ENCODE measurements around the gene HIF3A.

HIF3A gene

DNA sequence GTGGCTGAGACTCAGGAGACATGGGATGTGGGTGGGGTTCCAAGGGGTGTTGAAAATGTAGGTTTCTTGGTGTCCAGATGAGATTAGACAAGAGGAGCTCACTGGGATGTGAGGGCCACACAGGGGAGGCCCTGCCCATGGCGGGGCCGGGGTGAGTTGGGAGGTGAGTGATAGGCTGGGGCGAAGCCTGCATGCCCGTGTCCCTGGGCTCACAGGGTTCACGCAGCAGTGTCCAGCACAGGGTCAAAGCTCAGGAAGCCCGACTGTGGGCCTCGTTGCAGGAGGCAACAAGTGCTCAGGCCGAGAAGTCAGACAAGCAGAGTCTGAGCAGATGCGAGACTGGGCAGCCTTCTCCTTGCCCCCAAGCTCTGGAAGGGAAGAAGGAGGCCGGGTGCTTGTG lies 89.3 kb downstream of the HIF3A start:
- no peak for DNase-seq

- DNase-seq = no peak
Observed at GRCh38 chr19:46386996-46387712, 90.3 kb downstream of the HIF3A start.

DNA sequence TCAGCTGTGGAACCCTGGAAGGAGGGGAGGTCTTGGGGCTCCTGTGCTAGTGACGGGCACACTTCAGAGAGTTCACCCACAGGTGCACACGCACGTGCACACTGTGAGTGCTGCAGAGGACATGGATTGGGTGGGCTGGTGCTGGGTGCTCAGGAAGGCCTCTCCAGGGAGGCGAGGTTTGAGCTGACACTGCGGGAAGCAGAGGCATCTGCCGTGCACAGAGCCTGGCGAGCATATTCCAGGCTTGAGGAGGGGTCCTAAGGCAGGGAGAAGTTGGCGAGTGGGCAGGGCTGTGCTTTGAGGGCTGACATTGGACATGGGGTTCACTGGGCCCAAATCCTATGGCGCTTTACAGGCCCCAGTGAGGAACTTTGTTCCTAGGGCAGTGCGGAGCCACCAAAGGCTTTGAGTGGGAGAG lies 90.9 kb downstream of the HIF3A start:
- no peak for DNase-seq

DNA sequence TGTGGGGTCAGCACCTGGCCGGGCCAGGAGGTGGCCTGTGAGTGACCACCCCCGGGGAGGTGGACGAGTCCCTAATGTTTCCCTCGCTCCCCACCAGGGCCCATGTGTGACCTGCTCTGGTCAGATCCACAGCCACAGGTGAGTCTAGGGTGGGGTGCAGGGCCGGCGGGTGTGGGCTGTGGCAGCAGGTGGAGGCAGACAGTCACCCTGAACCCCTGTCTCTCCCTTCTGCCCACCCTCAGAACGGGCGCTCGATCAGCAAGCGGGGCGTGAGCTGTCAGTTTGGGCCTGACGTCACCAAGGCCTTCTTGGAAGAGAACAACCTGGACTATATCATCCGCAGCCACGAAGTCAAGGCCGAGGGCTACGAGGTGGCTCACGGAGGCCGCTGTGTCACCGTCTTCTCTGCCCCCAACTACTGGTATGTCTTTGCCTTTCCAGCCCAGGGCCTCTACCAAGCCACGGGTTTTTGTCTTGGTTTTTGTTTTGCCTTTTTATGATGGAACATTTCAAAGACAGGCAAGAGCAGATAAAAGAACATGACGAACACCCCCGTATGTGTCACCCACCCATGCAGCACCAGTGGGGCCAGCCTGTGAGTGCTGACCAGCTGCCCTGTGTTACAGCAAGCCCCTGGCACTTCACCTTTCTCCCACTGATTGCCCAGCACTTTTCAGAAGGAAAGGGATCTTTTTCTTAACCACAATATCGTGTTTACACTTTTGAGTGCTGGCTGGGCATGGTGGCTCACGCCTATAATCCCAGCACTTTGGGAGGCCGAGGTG lies 91.7 kb downstream of the HIF3A start:
- DNase-seq = no peak

DNA sequence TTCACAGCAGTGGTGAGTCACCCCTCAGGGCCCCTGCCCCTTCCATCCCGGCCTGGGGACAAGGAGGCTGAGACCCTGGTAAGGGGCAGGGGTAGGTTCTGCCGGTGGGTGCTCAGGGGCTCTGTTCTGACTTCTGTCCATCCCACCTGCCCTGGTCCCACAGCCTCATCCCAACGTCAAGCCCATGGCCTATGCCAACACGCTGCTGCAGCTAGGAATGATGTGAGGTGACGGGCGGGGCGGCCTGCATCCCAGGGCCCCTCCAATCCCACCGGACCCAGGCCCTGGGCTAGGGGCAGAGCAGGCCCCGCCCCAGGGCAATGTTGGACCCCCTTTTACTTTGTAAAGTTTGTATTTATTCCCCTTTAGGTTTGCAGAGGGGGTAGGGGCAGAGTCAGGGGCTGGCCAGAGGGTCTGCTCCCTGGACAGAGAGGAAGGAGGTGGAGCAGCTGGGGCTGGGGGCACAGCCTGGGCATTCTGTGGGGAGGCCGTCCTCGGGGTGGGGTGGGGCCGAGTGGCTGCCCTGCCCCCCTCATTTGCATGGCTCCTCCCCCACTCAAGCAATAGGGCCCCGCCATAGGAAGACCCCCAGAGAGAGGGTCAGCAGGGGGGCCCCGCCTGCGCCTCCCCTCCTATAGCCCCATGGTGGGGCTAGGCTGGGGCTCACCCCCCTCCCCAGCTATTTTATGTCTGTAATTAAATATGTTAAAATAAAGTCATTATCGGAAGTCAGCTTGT lies 93.4 kb downstream of the HIF3A start:
- no peak for DNase-seq

GRCh38 chr19:46390866-46391265 lies 94.0 kb downstream of the HIF3A start:
- no peak for DNase-seq

DNA sequence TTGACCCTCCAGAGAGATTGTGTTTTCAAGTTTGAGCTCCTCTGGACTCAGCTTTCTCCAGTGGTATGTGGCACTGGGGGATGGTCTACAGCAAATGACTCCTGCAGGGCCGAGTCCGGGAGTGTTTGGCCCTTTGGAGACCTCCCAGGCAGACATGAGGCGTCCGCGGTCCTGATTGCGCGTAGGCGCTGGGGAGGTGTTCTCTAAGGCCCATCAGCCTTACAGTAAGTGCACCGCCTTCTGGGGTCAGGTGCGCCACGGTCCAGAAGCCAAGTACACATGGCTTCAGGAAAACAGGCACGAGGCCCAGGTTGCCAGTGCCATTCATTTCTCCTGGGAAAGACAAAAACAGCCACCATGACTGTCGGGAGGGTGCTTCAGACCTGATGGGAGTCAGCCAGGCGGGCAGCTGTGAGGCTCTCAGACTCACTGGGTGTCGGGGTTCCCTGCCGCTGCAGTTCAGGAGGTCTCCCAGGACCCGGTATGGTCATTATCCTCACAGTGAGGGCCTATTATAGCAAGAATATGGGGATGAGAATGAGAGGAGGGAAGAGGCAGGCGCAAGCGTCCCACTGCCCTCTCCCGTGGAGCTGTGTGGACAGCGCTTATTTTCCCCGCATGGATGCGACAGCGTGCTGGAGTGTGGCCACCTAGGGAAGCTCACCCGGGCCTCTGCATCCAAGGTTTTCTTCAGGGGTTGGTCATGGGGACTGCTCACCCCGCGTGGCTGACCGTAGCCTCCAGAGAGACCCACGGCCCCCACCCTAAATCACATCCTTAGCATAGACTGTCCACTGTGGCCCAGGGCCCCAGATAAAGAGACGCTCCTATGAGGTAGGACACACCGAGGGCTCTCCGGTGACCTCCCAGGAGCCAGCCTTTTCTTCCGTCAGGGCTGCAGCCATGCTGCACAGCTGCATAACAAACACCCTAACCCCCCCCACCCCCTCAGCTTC lies 94.7 kb downstream of the HIF3A start:
- DNase-seq = no peak

- DNase-seq = no peak
Observed at GRCh38 chr19:46392252-46392801, 95.5 kb downstream of the HIF3A start.

DNA sequence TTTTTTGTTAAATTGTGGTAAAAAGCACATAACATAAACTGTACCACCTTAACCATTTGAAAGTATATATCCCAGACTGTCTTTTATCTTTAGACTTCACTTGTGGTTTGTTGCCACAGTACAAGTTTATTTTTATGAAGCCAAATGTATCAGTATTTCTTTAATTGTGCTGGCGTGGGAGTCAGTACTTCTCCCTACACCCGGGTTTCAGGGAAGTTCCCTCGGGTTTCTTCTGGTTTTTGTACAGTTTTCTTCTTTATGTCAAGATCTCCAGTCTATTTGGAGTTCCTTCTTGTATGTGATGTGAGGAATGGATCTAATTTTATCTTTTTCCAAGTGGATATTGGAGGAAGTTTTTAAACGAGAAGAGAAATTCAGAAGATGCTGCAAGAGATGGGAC lies 96.0 kb downstream of the HIF3A start:
- DNase-seq = no peak
